IPS-20b (cell line): Measurements from ENCODE around the gene LMX1B.

Experiments used
- H3K27ac ChIP-seq: one replicate; pipeline ENCODE4 v1.5.1; 2013; ENCODE audit warnings: low read length
- H3K27me3 ChIP-seq: 2 replicates; pipeline ENCODE4 v1.6.1; 2013; ENCODE audit warnings: mild to moderate bottlenecking, low read length, inconsistent platforms; ENCODE audit not compliant: insufficient read depth
- H3K36me3 ChIP-seq: 2 replicates; pipeline ENCODE4 v1.6.1; 2013; ENCODE audit warnings: low read depth, mild to moderate bottlenecking, inconsistent platforms, low read length, moderate library complexity; ENCODE audit not compliant: insufficient read depth
- H3K4me1 ChIP-seq: 2 replicates; pipeline ENCODE4 v1.6.1; 2013; ENCODE audit warnings: mild to moderate bottlenecking, control low read depth, inconsistent platforms, low read length, moderate library complexity; ENCODE audit not compliant: insufficient read depth
- H3K4me3 ChIP-seq: 2 replicates; pipeline ENCODE4 v1.5.1; 2013; ENCODE audit warnings: mild to moderate bottlenecking, low read length, inconsistent platforms
- H3K9ac ChIP-seq: 2 replicates; pipeline ENCODE4 v1.6.1; 2013; ENCODE audit warnings: low read depth, mild to moderate bottlenecking, inconsistent platforms, low read length, moderate library complexity
- H3K9me3 ChIP-seq: 2 replicates; pipeline ENCODE4 v1.6.1; 2013; ENCODE audit warnings: mild to moderate bottlenecking, low read depth, low read length, inconsistent platforms; ENCODE audit not compliant: insufficient read depth

LMX1B gene

GRCh38 chr9:126689027-126689825 lies 75.5 kb downstream of the LMX1B start:
- Histone ChIP-seq H3K27me3 (peaks cover 89% of the 10 kb centered on the region), H3K9ac (no peak overlapping the region), H3K4me3 (no peak overlapping the region), H3K4me1 (no peaks in the 10 kb centered on the region), H3K27ac (no peak overlapping the region), H3K9me3 (no peaks in the 10 kb centered on the region), H3K36me3 (no peaks in the 10 kb centered on the region)

GRCh38 chr9:126690431-126691051 lies 76.8 kb downstream of the LMX1B start:
- H3K36me3 ChIP-seq: no peaks in the 10 kb centered on the region
- no peak overlapping the region for H3K4me3 ChIP-seq
- H3K27ac ChIP-seq: no peak overlapping the region
- peaks cover 84% of the 10 kb centered on the region for H3K27me3 ChIP-seq
- no peaks in the 10 kb centered on the region for H3K9me3 ChIP-seq
- H3K9ac ChIP-seq: no peak overlapping the region
- no peaks in the 10 kb centered on the region for H3K4me1 ChIP-seq

- peaks cover 68% of the 10 kb centered on the region for H3K27me3 ChIP-seq
Measured at GRCh38 chr9:126692041-126692758, 78.5 kb downstream of the LMX1B start.

GRCh38 chr9:126692759-126693427 lies 79.2 kb downstream of the LMX1B start:
- no peak overlapping the region for H3K9ac ChIP-seq
- no peaks in the 10 kb centered on the region for H3K9me3 ChIP-seq
- H3K36me3 ChIP-seq: no peaks in the 10 kb centered on the region
- no peaks in the 10 kb centered on the region for H3K4me1 ChIP-seq
- H3K27me3 ChIP-seq: peaks cover 62% of the 10 kb centered on the region
- no peak overlapping the region for H3K27ac ChIP-seq
- no peak overlapping the region for H3K4me3 ChIP-seq

More at GRCh38 chr9:126692041-126692758, 78.5 kb downstream of the LMX1B start:
- no peak overlapping the region for H3K27ac ChIP-seq
- no peak overlapping the region for H3K9ac ChIP-seq
- no peaks in the 10 kb centered on the region for H3K9me3 ChIP-seq
- no peak overlapping the region for H3K4me3 ChIP-seq
- H3K4me1 ChIP-seq: no peaks in the 10 kb centered on the region
- no peaks in the 10 kb centered on the region for H3K36me3 ChIP-seq

GRCh38 chr9:126693428-126693944 lies 79.8 kb downstream of the LMX1B start:
- Histone ChIP-seq H3K27ac (no peak overlapping the region), H3K4me1 (no peaks in the 10 kb centered on the region), H3K9ac (no peak overlapping the region), H3K27me3 (peaks cover 56% of the 10 kb centered on the region), H3K9me3 (no peaks in the 10 kb centered on the region), H3K4me3 (no peak overlapping the region), H3K36me3 (no peaks in the 10 kb centered on the region)

GRCh38 chr9:126694206-126695081 lies 80.7 kb downstream of the LMX1B start:
- H3K36me3 ChIP-seq: no peaks in the 10 kb centered on the region
- no peaks in the 10 kb centered on the region for H3K9me3 ChIP-seq
- no peak overlapping the region for H3K9ac ChIP-seq
- no peaks in the 10 kb centered on the region for H3K4me1 ChIP-seq
- no peak overlapping the region for H3K4me3 ChIP-seq
- peaks cover 46% of the 10 kb centered on the region for H3K27me3 ChIP-seq
- H3K27ac ChIP-seq: no peak overlapping the region

GRCh38 chr9:126695186-126695585 lies 81.5 kb downstream of the LMX1B start:
- no peaks in the 10 kb centered on the region for H3K36me3 ChIP-seq
- H3K27me3 ChIP-seq: peaks cover 39% of the 10 kb centered on the region
- no peaks in the 10 kb centered on the region for H3K4me1 ChIP-seq
- no peak overlapping the region for H3K27ac ChIP-seq
- no peak overlapping the region for H3K4me3 ChIP-seq
- no peaks in the 10 kb centered on the region for H3K9me3 ChIP-seq
- H3K9ac ChIP-seq: no peak overlapping the region

GRCh38 chr9:126695701-126696400 lies 82.1 kb downstream of the LMX1B start:
- Histone ChIP-seq H3K9ac (no peak overlapping the region), H3K9me3 (no peaks in the 10 kb centered on the region), H3K27me3 (peaks cover 39% of the 10 kb centered on the region), H3K4me3 (no peak overlapping the region), H3K27ac (no peak overlapping the region), H3K4me1 (no peaks in the 10 kb centered on the region), H3K36me3 (no peaks in the 10 kb centered on the region)

GRCh38 chr9:126696401-126697145 lies 82.8 kb downstream of the LMX1B start:
- H3K36me3 ChIP-seq: no peaks in the 10 kb centered on the region
- H3K4me3 ChIP-seq: no peak overlapping the region
- no peaks in the 10 kb centered on the region for H3K9me3 ChIP-seq
- peaks cover 39% of the 10 kb centered on the region for H3K27me3 ChIP-seq
- no peaks in the 10 kb centered on the region for H3K4me1 ChIP-seq
- no peak overlapping the region for H3K9ac ChIP-seq
- no peak overlapping the region for H3K27ac ChIP-seq

- Histone ChIP-seq H3K4me3 (no peak overlapping the region), H3K9me3 (no peaks in the 10 kb centered on the region), H3K27ac (no peak overlapping the region), H3K4me1 (no peaks in the 10 kb centered on the region), H3K36me3 (no peaks in the 10 kb centered on the region), H3K9ac (no peak overlapping the region), H3K27me3 (peaks cover 39% of the 10 kb centered on the region)
Measured at GRCh38 chr9:126697330-126697729, 83.6 kb downstream of the LMX1B start.
